ENCODE results near the gene GDF7. TPM values are rescaled to one million over a fixed set of nuclear protein-coding genes. Genes with fewer than 3 reads are reported as not detected.

Gene GDF7
- polyA plus RNA-seq, 1 of the 3 experiments (the other 2 are of a cell fraction): 0.02 TPM

DNA sequence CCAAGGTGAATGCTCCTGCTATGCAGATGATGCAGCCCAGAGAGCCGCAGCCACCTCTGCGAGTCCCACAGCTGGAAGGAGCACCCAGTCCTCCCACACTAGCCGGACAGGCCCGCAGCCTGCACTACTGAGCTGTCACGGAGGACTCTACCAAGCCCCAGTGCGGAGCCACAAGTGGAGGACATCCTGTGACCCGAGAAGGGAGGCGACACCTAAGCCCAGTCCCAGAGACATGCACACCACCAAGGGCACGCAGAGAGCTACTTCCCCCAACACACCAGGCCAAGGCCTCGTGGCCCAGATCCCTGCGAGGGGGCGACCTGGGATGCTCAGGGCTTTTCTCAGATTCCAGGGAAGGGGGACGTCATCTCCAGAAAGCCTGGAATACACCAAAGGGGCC is 28.9 kb upstream of the GDF7 start:
- Histone ChIP-seq H3K9me3 (no peaks in the 10 kb centered on the region), H3K4me3 (ENCODE audit: low read depth in 2 of 2, low read length in 1 of 2) (no peak overlapping the region), H3K36me3 (replicated peaks in 1 of 2; ENCODE audit: control insufficient read depth in 1 of 2, insufficient read depth in 2 of 2, low read length in 1 of 2) (peaks cover 0 to 11% of the 10 kb centered on the region in 2 experiments), H3K79me2 (ENCODE audit: insufficient read depth) (no peaks in the 10 kb centered on the region), H3F3A (replicated peaks; ENCODE audit: insufficient read depth) (no peaks in the 10 kb centered on the region), H3K9ac (no peak overlapping the region), H3K4me2 (no peak overlapping the region), H3K27me3 (ENCODE audit: insufficient read depth) (no peaks in the 10 kb centered on the region), H3K4me1 (ENCODE audit: control insufficient read depth in 1 of 2, insufficient read depth in 2 of 2, low read depth in 1 of 2, low read length in 1 of 2) (peaks cover 29 to 38% of the 10 kb centered on the region in 2 experiments), H4K20me1 (ENCODE audit: insufficient read depth) (peaks cover 9% of the 10 kb centered on the region), H3K9me2 (no peaks in the 10 kb centered on the region), H3K27ac (ENCODE audit: low read depth in 2 of 2, low read length in 1 of 2) (no peak overlapping the region), H2AFZ (ENCODE audit: low read depth) (no peak overlapping the region)
- ChIA-PET POLR2A (no interaction called here), CTCF (interaction anchor here (0.6 to 10.9 kb wide), 8 partner anchors 9 to 259 kb away, joined by 3 to 156 read pairs (median 22); partner anchors contain the start of genes HS1BP3 and RHOB)
- TF ChIP-seq RAD21 (IDR thresholded peaks at IDR 0.05; ENCODE audit: low read length): no peak
- no peak for TF ChIP-seq POLR2AphosphoS5 (IDR thresholded peaks at IDR 0.05; ENCODE audit: low read depth, low read length)
- TF ChIP-seq RCOR1 (IDR thresholded peaks at IDR 0.05; ENCODE audit: low read length): no peak
- DNase-seq: no peak
- WGBS (ENCODE audit: low lambda C conversion rate): 87% methylated on average over 10 of the region's 13 CpGs

DNA sequence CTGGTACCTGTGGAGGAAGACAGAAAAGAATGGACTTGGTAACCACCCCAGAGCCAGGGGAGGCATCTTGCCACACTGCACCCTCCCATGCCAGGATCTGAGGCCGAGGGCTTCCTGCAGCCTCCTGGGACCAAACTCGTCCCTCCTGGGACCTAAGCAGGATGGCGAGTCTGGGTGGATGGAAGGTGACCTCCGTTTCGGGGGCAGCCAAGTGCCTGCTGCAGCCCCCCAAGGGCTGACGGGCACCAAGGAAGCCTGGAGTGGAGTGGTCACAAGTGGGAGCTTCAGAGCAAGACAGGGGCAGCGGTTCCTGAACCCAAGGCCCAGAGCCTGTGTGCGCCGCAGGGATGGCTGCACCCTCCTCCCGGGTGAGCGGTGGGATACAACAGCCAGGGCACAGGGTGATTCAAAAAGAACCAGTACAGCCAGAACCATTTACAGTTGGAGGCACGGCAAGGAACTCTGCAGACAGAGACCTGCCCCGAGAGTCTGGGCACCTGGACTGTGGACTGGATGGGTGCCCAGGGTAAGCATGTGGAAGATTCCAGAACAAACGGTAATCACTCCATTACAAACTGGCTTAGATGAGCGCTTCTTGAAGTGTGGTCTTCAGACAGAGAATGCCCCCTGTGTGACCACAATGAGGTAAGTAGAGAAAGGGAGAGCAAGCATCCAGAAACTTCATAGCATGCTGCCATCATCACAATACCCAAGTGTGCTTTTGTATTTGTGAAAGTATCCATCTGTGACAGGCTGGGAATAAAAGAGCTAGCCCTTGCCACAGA is 28.1 kb upstream of the GDF7 start:
- no peaks in the 10 kb centered on the region for H3K27me3 ChIP-seq (ENCODE audit: insufficient read depth)
- WGBS (ENCODE audit: low lambda C conversion rate): 93% methylated on average over 14 of the region's 15 CpGs
- ChIA-PET POLR2A (interaction anchor here (2.1 kb wide), 1 partner anchor 192 kb away, joined by 11 read pairs; the partner anchor contains the start of gene RHOB), CTCF (interaction anchor here (0.6 to 6.7 kb wide), 11 partner anchors 14 to 259 kb away, joined by 3 to 188 read pairs (median 107); partner anchors contain the start of genes HS1BP3 and RHOB)
- peaks cover 9% of the 10 kb centered on the region for H4K20me1 ChIP-seq (ENCODE audit: insufficient read depth)
- H3K9me3 ChIP-seq: no peaks in the 10 kb centered on the region
- H3K9ac ChIP-seq: no peak overlapping the region
- H3K27ac ChIP-seq (ENCODE audit: low read depth in 2 of 2, low read length in 1 of 2): no peak overlapping the region
- H3K4me2 ChIP-seq: no peak overlapping the region
- peaks cover 29 to 38% of the 10 kb centered on the region in 2 experiments for H3K4me1 ChIP-seq (ENCODE audit: control insufficient read depth in 1 of 2, insufficient read depth in 2 of 2, low read depth in 1 of 2, low read length in 1 of 2)
- H3K9me2 ChIP-seq: no peaks in the 10 kb centered on the region
- H3K4me3 ChIP-seq (ENCODE audit: low read depth in 2 of 2, low read length in 1 of 2): no peak overlapping the region
- TF ChIP-seq, protein P1, sequence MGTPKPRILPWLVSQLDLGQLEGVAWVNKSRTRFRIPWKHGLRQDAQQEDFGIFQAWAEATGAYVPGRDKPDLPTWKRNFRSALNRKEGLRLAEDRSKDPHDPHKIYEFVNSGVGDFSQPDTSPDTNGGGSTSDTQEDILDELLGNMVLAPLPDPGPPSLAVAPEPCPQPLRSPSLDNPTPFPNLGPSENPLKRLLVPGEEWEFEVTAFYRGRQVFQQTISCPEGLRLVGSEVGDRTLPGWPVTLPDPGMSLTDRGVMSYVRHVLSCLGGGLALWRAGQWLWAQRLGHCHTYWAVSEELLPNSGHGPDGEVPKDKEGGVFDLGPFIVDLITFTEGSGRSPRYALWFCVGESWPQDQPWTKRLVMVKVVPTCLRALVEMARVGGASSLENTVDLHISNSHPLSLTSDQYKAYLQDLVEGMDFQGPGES (IDR thresholded peaks at IDR 0.05; ENCODE audit: low read depth, low read length): no peak
- TF ChIP-seq RAD21 (IDR thresholded peaks at IDR 0.05; ENCODE audit: low read length) (no peak), FOXM1 (IDR thresholded peaks at IDR 0.05; ENCODE audit: low read depth) (no peak), FOSL2 (IDR thresholded peaks at IDR 0.05; ENCODE audit: borderline replicate concordance, low read depth) (no peak), RCOR1 (IDR thresholded peaks at IDR 0.05; ENCODE audit: low read length) (no peak), GATA2 (CRISPR knock-in tag; IDR thresholded peaks at IDR 0.05) (no peak), RFX5 (IDR thresholded peaks at IDR 0.05; ENCODE audit: low read length) (no peak), JUND (IDR thresholded peaks at IDR 0.05) (no peak), ELF1 (IDR thresholded peaks at IDR 0.05) (no peak), TAF1 (IDR thresholded peaks at IDR 0.05; ENCODE audit: borderline replicate concordance, low read depth, low read length) (no peak), YY1 (IDR thresholded peaks at IDR 0.05; ENCODE audit: low read depth) (no peak), NRF1 (IDR thresholded peaks at IDR 0.05; ENCODE audit: low read depth, low read length) (no peak), RXRA (IDR thresholded peaks at IDR 0.05; ENCODE audit: borderline replicate concordance, low read depth) (no peak), POLR2AphosphoS5 (IDR thresholded peaks at IDR 0.05; ENCODE audit: low read depth, low read length) (no peak), CHD2 (IDR thresholded peaks at IDR 0.05; ENCODE audit: low read length, partially characterized antibody) (no peak)
- TF ChIP-seq, protein P2, sequence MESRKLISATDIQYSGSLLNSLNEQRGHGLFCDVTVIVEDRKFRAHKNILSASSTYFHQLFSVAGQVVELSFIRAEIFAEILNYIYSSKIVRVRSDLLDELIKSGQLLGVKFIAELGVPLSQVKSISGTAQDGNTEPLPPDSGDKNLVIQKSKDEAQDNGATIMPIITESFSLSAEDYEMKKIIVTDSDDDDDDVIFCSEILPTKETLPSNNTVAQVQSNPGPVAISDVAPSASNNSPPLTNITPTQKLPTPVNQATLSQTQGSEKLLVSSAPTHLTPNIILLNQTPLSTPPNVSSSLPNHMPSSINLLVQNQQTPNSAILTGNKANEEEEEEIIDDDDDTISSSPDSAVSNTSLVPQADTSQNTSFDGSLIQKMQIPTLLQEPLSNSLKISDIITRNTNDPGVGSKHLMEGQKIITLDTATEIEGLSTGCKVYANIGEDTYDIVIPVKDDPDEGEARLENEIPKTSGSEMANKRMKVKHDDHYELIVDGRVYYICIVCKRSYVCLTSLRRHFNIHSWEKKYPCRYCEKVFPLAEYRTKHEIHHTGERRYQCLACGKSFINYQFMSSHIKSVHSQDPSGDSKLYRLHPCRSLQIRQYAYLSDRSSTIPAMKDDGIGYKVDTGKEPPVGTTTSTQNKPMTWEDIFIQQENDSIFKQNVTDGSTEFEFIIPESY (IDR thresholded peaks at IDR 0.05; ENCODE audit: borderline replicate concordance, low read depth): no peak
- TF ChIP-seq, protein P3, sequence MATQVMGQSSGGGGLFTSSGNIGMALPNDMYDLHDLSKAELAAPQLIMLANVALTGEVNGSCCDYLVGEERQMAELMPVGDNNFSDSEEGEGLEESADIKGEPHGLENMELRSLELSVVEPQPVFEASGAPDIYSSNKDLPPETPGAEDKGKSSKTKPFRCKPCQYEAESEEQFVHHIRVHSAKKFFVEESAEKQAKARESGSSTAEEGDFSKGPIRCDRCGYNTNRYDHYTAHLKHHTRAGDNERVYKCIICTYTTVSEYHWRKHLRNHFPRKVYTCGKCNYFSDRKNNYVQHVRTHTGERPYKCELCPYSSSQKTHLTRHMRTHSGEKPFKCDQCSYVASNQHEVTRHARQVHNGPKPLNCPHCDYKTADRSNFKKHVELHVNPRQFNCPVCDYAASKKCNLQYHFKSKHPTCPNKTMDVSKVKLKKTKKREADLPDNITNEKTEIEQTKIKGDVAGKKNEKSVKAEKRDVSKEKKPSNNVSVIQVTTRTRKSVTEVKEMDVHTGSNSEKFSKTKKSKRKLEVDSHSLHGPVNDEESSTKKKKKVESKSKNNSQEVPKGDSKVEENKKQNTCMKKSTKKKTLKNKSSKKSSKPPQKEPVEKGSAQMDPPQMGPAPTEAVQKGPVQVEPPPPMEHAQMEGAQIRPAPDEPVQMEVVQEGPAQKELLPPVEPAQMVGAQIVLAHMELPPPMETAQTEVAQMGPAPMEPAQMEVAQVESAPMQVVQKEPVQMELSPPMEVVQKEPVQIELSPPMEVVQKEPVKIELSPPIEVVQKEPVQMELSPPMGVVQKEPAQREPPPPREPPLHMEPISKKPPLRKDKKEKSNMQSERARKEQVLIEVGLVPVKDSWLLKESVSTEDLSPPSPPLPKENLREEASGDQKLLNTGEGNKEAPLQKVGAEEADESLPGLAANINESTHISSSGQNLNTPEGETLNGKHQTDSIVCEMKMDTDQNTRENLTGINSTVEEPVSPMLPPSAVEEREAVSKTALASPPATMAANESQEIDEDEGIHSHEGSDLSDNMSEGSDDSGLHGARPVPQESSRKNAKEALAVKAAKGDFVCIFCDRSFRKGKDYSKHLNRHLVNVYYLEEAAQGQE (IDR thresholded peaks at IDR 0.05; ENCODE audit: low read depth, low read length): no peak
- TF ChIP-seq, protein P4, sequence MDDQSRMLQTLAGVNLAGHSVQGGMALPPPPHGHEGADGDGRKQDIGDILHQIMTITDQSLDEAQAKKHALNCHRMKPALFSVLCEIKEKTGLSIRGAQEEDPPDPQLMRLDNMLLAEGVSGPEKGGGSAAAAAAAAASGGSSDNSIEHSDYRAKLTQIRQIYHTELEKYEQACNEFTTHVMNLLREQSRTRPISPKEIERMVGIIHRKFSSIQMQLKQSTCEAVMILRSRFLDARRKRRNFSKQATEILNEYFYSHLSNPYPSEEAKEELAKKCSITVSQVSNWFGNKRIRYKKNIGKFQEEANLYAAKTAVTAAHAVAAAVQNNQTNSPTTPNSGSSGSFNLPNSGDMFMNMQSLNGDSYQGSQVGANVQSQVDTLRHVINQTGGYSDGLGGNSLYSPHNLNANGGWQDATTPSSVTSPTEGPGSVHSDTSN (IDR thresholded peaks at IDR 0.05): no peak
- no peak for DNase-seq
- H3K36me3 ChIP-seq (replicated peaks in 1 of 2; ENCODE audit: control insufficient read depth in 1 of 2, insufficient read depth in 2 of 2, low read length in 1 of 2): peaks cover 0 to 12% of the 10 kb centered on the region in 2 experiments
- no peaks in the 10 kb centered on the region for H3K79me2 ChIP-seq (ENCODE audit: insufficient read depth)
- H3F3A ChIP-seq (replicated peaks; ENCODE audit: insufficient read depth): no peaks in the 10 kb centered on the region
- H2AFZ ChIP-seq (ENCODE audit: low read depth): no peak overlapping the region
